C4-2B (cell line): ENCODE results near the gene PAX9.

Experiments
- CTCF ChIP-seq: fragments of 450-650 bp; conservative IDR thresholded peaks from 2 replicates; pipeline ENCODE4 v1.5.1; 2017; ENCODE audit warnings: mild to moderate bottlenecking
- ZFX ChIP-seq: fragments of 450-650 bp; IDR thresholded peaks from 2 replicates; pipeline ENCODE4 v1.6.1; 2017

- TF ChIP-seq CTCF (no peak), ZFX (no peak)
These were observed 28.1 kb upstream of the PAX9 start for GRCh38 chr14:36633580-36633979.
